Neural progenitor cell (in vitro differentiated cells): ENCODE results near the gene ASIC2.

Source experiments
- CTCF ChIP-seq: fragments of 200-600 bp; sonication (generic); IDR thresholded peaks from 2 replicates; pipeline ENCODE4 v1.5.1; 2017; ENCODE audit warnings: antibody characterized with exemption, mild to moderate bottlenecking
- EZH2 ChIP-seq: fragments of 200-600 bp; sonication (generic); IDR thresholded peaks from 2 replicates; pipeline ENCODE4 v1.6.1; 2017; ENCODE audit warnings: antibody characterized with exemption, mild to moderate bottlenecking, moderate library complexity
- EZH2phosphoT487 ChIP-seq: fragments of 200-600 bp; sonication (generic); IDR thresholded peaks from 2 replicates; pipeline ENCODE4 v1.6.1; 2017; ENCODE audit warnings: antibody characterized with exemption

- TF ChIP-seq CTCF, result no peak
- no peak for TF ChIP-seq EZH2
- no peak for TF ChIP-seq EZH2phosphoT487
Measured at GRCh38 chr17:33014751-33015150, 278.3 kb downstream of the ASIC2 start.
